HCT116 (cell line): ENCODE data around the gene LIPT2. TPM values are rescaled to one million over a fixed set of nuclear protein-coding genes. Genes with fewer than 3 reads are reported as not detected.

Source experiments
- ATAC-seq: fragments of 200-7000 bp; cut with Tn5 transposase; 2 replicates; pipeline ENCODE4 v1.9.1; 2020; ENCODE audit warnings: mild to moderate bottlenecking, moderate library complexity
- BruUV-seq: library from RNA; stranded (reverse); fragments of 400-500 nt; replicated peaks from 2 replicates; lab custom pipeline; 2021; lab: Mats Ljungman, UMichigan
- CTCF ChIA-PET: fragments of 300-600 bp; sonication (Branson Sonifier 250); formaldehyde crosslinking; loops from one replicate; lab custom pipeline; 2021; ENCODE audit warnings: antibody characterized with exemption; lab: Charles Lee
- POLR2A ChIA-PET: fragments of 300-600, 350-600 bp; sonication (Branson Sonifier 250); formaldehyde crosslinking; loops from one replicate; lab custom pipeline; 2021; ENCODE audit warnings: antibody characterized with exemption; lab: Charles Lee
- RAD21 ChIA-PET, 2 experiments: fragments of 300-600 bp; sonication (Branson Sonifier 250); formaldehyde crosslinking; loops; one replicate each; lab custom pipeline; 2023; ENCODE audit warnings: low total read pairs in 2 of 2; ENCODE audit not compliant: uncharacterized antibody in 2 of 2, unreplicated experiment in 2 of 2, low non-redundant PET in 1 of 2; lab: Charles Lee
- DNase-seq: peaks from one replicate; pipeline ENCODE4 v3.0.0-alpha.2; 2010; ENCODE audit warnings: low read depth, low spot score
- H2AFZ ChIP-seq: fragments of 200-600 bp; shearing (Covaris generic), sonication (generic); 2 replicates; pipeline ENCODE4 v1.6.1; 2017; ENCODE audit warnings: low read depth, mixed run types, mixed read lengths, antibody characterized with exemption, low read length; ENCODE audit not compliant: poor library complexity, severe bottlenecking
- H3K27ac ChIP-seq: 2 replicates; pipeline ENCODE4 v1.5.1; 2012; ENCODE audit warnings: low read depth, low read length
- H3K27me3 ChIP-seq: fragments of 200-600 bp; sonication (generic); 2 replicates; pipeline ENCODE4 v1.6.1; 2016; ENCODE audit warnings: mixed run types, low read length, mixed read lengths; ENCODE audit not compliant: insufficient read depth
- H3K36me3 ChIP-seq, 2 experiments: fragments of 200-500 bp in 1 of 2; fragments of 200-600 bp in 1 of 2; sonication (Bioruptor generic) in 1 of 2; sonication (generic) in 1 of 2; 2 replicates each; pipeline versions ENCODE4 v1.5.1 to v1.6.1; 2014 to 2016; ENCODE audit warnings: low read length in 2 of 2, inconsistent platforms in 1 of 2, mixed read lengths in 1 of 2, mixed run types in 1 of 2; ENCODE audit not compliant: insufficient read depth in 2 of 2, control insufficient read depth in 1 of 2
- H3K4me1 ChIP-seq, 2 experiments: fragments of 200-600 bp in 1 of 2; sonication (generic) in 1 of 2; 2 replicates each; pipeline versions ENCODE4 v1.5.1 to v1.6.1; 2012 to 2017; ENCODE audit warnings: low read length in 2 of 2, inconsistent platforms in 1 of 2, mild to moderate bottlenecking in 1 of 2, mixed read lengths in 1 of 2, mixed run types in 1 of 2, moderate library complexity in 1 of 2; ENCODE audit not compliant: insufficient read depth in 2 of 2, control insufficient read depth in 1 of 2
- H3K4me2 ChIP-seq: fragments of 200-600 bp; sonication (generic); 2 replicates; pipeline ENCODE4 v1.6.1; 2017; ENCODE audit warnings: mixed run types, low read length, mixed read lengths
- H3K4me3 ChIP-seq, 2 experiments: fragments of 200-600 bp in 1 of 2; sonication (generic) in 1 of 2; replicated peaks in 1 of 2; 2 replicates each; pipeline ENCODE4 v1.5.1; 2011 to 2016; ENCODE audit warnings: low read length in 2 of 2, control low read depth in 1 of 2, low read depth in 1 of 2, mild to moderate bottlenecking in 1 of 2, mixed read lengths in 1 of 2, mixed run types in 1 of 2
- H3K79me2 ChIP-seq: fragments of 200-600 bp; sonication (generic); 2 replicates; pipeline ENCODE4 v1.6.1; 2017; ENCODE audit warnings: mild to moderate bottlenecking, mixed run types, low read length, moderate library complexity, mixed read lengths; ENCODE audit not compliant: insufficient read depth
- H3K9ac ChIP-seq: fragments of 200-600 bp; sonication (generic); 2 replicates; pipeline ENCODE4 v1.6.1; 2016; ENCODE audit warnings: low read length, mixed read lengths
- H3K9me2 ChIP-seq: fragments of 200-600 bp; sonication (generic), shearing (Covaris generic); 2 replicates; pipeline ENCODE4 v1.6.1; 2017; ENCODE audit warnings: mixed run types, mild to moderate bottlenecking, moderate library complexity; ENCODE audit not compliant: insufficient read depth
- H3K9me3 ChIP-seq, 2 experiments: fragments of 200-500 bp in 1 of 2; fragments of 200-600 bp in 1 of 2; sonication (Bioruptor generic) in 1 of 2; sonication (generic) in 1 of 2; 2 replicates each; pipeline ENCODE4 v1.6.1; 2014 to 2017; ENCODE audit warnings: low read length in 2 of 2, mixed read lengths in 2 of 2, inconsistent platforms in 1 of 2, low read depth in 1 of 2, mild to moderate bottlenecking in 1 of 2, mixed run types in 1 of 2, moderate library complexity in 1 of 2; ENCODE audit not compliant: control insufficient read depth in 1 of 2, insufficient read depth in 1 of 2
- H4K20me1 ChIP-seq: fragments of 200-600 bp; sonication (generic), shearing (Covaris generic); 2 replicates; pipeline ENCODE4 v1.6.1; 2017; ENCODE audit warnings: mixed run types, mild to moderate bottlenecking, moderate library complexity; ENCODE audit not compliant: insufficient read depth
- CBX3 ChIP-seq: IDR thresholded peaks from 2 replicates; pipeline ENCODE4 v1.6.1; 2012; ENCODE audit warnings: low read depth
- CEBPB ChIP-seq: IDR thresholded peaks from 2 replicates; pipeline ENCODE4 v1.6.1; 2012; ENCODE audit warnings: low read depth
- ELF1 ChIP-seq: IDR thresholded peaks from 2 replicates; pipeline ENCODE4 v1.6.1; 2012; ENCODE audit warnings: low read depth, borderline replicate concordance
- EZH2 ChIP-seq: fragments of 200-600 bp; sonication (generic); IDR thresholded peaks from 2 replicates; pipeline ENCODE4 v1.6.1; 2017; ENCODE audit warnings: antibody characterized with exemption, mixed run types
- EZH2phosphoT487 ChIP-seq: fragments of 200-600 bp; IDR thresholded peaks from 2 replicates; pipeline ENCODE4 v1.6.1; 2018; ENCODE audit warnings: antibody characterized with exemption, borderline replicate concordance
- JUND ChIP-seq: IDR thresholded peaks from 2 replicates; pipeline ENCODE4 v1.6.1; 2012
- RAD21 ChIP-seq: IDR thresholded peaks from 2 replicates; pipeline ENCODE4 v1.6.1; 2012; ENCODE audit warnings: low read depth, mild to moderate bottlenecking
- SIN3A ChIP-seq: IDR thresholded peaks from 2 replicates; pipeline ENCODE4 v1.6.1; 2012; ENCODE audit warnings: low read depth
- SRF ChIP-seq: IDR thresholded peaks from 2 replicates; pipeline ENCODE4 v1.6.1; 2012; ENCODE audit warnings: low read depth
- TCF7L2 ChIP-seq: IDR thresholded peaks from 2 replicates; pipeline ENCODE4 v1.7.0; 2011; ENCODE audit warnings: borderline replicate concordance, inconsistent platforms; ENCODE audit not compliant: insufficient read depth, insufficient read length; ENCODE audit errors: extremely low read depth
- YY1 ChIP-seq: IDR thresholded peaks from 2 replicates; pipeline ENCODE4 v1.6.1; 2011; ENCODE audit warnings: low read length, low read depth, moderate library complexity, mild to moderate bottlenecking; ENCODE audit not compliant: insufficient replicate concordance; ENCODE audit errors: extremely low read depth
- ZFX ChIP-seq: fragments of 450-650 bp; IDR thresholded peaks from 2 replicates; pipeline ENCODE4 v1.6.1; 2017
- intact Hi-C: fragments of 100-400 bp; cut with micrococcal nuclease; formaldehyde crosslinking; loops from 2 replicates; pipeline ENCODE4 v1.10.0; 2022
- total RNA-seq: library from RNA; stranded (reverse); gene quantifications from one replicate; pipeline ENCODE4 v1.2.1, GENCODE V29; 2021; ENCODE audit not compliant: unreplicated experiment
- TF ChIP-seq, protein P1 (sequence below): IDR thresholded peaks from 2 replicates; pipeline ENCODE4 v1.6.1; 2012; ENCODE audit warnings: low read depth
- TF ChIP-seq, protein P2 (sequence below), 3 experiments: fragments of 200-600 bp in 1 of 3; sonication (generic) in 1 of 3; IDR thresholded peaks in 2 of 3; conservative IDR thresholded peaks in 1 of 3; 2 replicates each; pipeline ENCODE4 v1.5.1; 2012 to 2017; ENCODE audit warnings: low read depth in 2 of 3, low read length in 2 of 3, antibody characterized with exemption in 1 of 3, borderline replicate concordance in 1 of 3, control low read depth in 1 of 3, mild to moderate bottlenecking in 1 of 3, mixed read lengths in 1 of 3, mixed run types in 1 of 3, moderate library complexity in 1 of 3; ENCODE audit not compliant: insufficient read depth in 1 of 3
- TF ChIP-seq, protein P3 (sequence below): IDR thresholded peaks from 2 replicates; pipeline ENCODE4 v1.6.1; 2012
- TF ChIP-seq, protein P4 (sequence below): IDR thresholded peaks from 2 replicates; pipeline ENCODE4 v1.6.1; 2011; ENCODE audit warnings: mild to moderate bottlenecking, low read length, moderate library complexity; ENCODE audit not compliant: insufficient replicate concordance; ENCODE audit errors: extremely low read depth
- TF ChIP-seq, protein P5 (sequence below): IDR thresholded peaks from 2 replicates; pipeline ENCODE4 v1.6.1; 2012

The LIPT2 gene
- total RNA-seq, 1 experiment from 2014 or later, result 3.4 TPM

DNA sequence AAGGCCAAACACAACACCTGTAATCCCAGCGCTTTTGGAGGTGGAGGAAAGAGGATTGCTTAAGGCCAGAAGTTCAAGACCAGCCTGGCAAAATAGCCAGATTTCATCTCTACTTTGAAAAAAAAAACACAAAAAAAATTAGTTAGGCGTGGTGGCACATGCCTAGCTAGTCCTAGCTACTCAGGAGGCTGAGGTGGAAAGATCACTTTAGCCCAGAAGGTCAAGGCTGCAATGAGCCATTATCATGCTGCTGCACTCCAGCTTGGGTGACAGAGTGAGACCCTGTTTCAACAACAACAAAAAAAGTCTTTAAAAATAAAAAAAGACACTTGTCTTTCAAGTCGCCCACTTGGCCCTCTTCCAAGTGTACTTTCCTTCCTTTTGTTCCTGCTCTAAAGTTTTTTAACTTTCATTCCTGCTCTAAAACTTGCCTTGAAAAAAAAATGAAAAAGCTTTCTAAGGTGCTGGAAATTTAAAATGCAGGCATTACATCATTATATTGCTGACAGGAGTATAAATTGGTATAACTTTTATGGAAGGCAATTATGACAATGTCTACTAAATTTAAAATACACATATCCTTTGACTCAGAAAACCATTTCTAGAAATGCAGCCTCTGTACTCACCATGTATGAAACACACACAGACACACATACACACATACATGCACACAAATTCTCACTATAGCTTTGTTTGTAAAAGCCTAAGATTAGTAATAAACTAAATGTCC, 12.7 kb downstream of the LIPT2 start:
- DNase-seq, result no peak
- no peak overlapping the region for H3K9ac ChIP-seq
- intact Hi-C loops, result no loop called here
- ChIA-PET CTCF (interaction anchor here (0.7 to 1.2 kb wide), 2 partner anchors 32 to 92 kb away, joined by 3 read pairs; no protein-coding TSS in a partner anchor), RAD21 (no interaction called here), POLR2A (no interaction called here)
- H3K9me3 ChIP-seq, result no peaks in the 10 kb centered on the region
- H2AFZ ChIP-seq, result no peak overlapping the region
- no peaks in the 10 kb centered on the region for H4K20me1 ChIP-seq
- no peak for ATAC-seq
- BruUV-seq, result no TSS peak
- H3K4me3 ChIP-seq, result no peak overlapping the region
- H3K27ac ChIP-seq, result no peak overlapping the region
- H3K79me2 ChIP-seq, result no peaks in the 10 kb centered on the region
- no peaks in the 10 kb centered on the region for H3K36me3 ChIP-seq
- TF ChIP-seq EZH2phosphoT487, result no peak
- TF ChIP-seq TCF7L2, result no peak
- no peak for TF ChIP-seq ELF1
- no peak for TF ChIP-seq RAD21
- TF ChIP-seq SIN3A, result no peak
- TF ChIP-seq, protein P1, sequence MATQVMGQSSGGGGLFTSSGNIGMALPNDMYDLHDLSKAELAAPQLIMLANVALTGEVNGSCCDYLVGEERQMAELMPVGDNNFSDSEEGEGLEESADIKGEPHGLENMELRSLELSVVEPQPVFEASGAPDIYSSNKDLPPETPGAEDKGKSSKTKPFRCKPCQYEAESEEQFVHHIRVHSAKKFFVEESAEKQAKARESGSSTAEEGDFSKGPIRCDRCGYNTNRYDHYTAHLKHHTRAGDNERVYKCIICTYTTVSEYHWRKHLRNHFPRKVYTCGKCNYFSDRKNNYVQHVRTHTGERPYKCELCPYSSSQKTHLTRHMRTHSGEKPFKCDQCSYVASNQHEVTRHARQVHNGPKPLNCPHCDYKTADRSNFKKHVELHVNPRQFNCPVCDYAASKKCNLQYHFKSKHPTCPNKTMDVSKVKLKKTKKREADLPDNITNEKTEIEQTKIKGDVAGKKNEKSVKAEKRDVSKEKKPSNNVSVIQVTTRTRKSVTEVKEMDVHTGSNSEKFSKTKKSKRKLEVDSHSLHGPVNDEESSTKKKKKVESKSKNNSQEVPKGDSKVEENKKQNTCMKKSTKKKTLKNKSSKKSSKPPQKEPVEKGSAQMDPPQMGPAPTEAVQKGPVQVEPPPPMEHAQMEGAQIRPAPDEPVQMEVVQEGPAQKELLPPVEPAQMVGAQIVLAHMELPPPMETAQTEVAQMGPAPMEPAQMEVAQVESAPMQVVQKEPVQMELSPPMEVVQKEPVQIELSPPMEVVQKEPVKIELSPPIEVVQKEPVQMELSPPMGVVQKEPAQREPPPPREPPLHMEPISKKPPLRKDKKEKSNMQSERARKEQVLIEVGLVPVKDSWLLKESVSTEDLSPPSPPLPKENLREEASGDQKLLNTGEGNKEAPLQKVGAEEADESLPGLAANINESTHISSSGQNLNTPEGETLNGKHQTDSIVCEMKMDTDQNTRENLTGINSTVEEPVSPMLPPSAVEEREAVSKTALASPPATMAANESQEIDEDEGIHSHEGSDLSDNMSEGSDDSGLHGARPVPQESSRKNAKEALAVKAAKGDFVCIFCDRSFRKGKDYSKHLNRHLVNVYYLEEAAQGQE, result no peak
- no peak for TF ChIP-seq CBX3
- no peak for TF ChIP-seq YY1
- TF ChIP-seq SRF, result no peak
- no peak for TF ChIP-seq JUND
- TF ChIP-seq, protein P2, sequence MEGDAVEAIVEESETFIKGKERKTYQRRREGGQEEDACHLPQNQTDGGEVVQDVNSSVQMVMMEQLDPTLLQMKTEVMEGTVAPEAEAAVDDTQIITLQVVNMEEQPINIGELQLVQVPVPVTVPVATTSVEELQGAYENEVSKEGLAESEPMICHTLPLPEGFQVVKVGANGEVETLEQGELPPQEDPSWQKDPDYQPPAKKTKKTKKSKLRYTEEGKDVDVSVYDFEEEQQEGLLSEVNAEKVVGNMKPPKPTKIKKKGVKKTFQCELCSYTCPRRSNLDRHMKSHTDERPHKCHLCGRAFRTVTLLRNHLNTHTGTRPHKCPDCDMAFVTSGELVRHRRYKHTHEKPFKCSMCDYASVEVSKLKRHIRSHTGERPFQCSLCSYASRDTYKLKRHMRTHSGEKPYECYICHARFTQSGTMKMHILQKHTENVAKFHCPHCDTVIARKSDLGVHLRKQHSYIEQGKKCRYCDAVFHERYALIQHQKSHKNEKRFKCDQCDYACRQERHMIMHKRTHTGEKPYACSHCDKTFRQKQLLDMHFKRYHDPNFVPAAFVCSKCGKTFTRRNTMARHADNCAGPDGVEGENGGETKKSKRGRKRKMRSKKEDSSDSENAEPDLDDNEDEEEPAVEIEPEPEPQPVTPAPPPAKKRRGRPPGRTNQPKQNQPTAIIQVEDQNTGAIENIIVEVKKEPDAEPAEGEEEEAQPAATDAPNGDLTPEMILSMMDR (IDR thresholded peaks at IDR 0.05 in 2 of 3, conservative IDR thresholded peaks at IDR 0.05 in 1 of 3; ENCODE audit: borderline replicate concordance in 1 of 3, insufficient read depth in 1 of 3, low read depth in 2 of 3, low read length in 2 of 3), result no peak
- TF ChIP-seq, protein P3, sequence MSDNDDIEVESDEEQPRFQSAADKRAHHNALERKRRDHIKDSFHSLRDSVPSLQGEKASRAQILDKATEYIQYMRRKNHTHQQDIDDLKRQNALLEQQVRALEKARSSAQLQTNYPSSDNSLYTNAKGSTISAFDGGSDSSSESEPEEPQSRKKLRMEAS, result no peak
- TF ChIP-seq, protein P4, sequence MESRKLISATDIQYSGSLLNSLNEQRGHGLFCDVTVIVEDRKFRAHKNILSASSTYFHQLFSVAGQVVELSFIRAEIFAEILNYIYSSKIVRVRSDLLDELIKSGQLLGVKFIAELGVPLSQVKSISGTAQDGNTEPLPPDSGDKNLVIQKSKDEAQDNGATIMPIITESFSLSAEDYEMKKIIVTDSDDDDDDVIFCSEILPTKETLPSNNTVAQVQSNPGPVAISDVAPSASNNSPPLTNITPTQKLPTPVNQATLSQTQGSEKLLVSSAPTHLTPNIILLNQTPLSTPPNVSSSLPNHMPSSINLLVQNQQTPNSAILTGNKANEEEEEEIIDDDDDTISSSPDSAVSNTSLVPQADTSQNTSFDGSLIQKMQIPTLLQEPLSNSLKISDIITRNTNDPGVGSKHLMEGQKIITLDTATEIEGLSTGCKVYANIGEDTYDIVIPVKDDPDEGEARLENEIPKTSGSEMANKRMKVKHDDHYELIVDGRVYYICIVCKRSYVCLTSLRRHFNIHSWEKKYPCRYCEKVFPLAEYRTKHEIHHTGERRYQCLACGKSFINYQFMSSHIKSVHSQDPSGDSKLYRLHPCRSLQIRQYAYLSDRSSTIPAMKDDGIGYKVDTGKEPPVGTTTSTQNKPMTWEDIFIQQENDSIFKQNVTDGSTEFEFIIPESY, result no peak
- TF ChIP-seq ZFX, result no peak
- TF ChIP-seq CEBPB, result no peak
- TF ChIP-seq, protein P5, sequence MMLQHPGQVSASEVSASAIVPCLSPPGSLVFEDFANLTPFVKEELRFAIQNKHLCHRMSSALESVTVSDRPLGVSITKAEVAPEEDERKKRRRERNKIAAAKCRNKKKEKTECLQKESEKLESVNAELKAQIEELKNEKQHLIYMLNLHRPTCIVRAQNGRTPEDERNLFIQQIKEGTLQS, result no peak
- TF ChIP-seq EZH2, result no peak
- no peak overlapping the region for H3K4me2 ChIP-seq
- H3K27me3 ChIP-seq, result no peaks in the 10 kb centered on the region
- no peaks in the 10 kb centered on the region for H3K9me2 ChIP-seq
- H3K4me1 ChIP-seq, result no peaks in the 10 kb centered on the region
